Measurements from ENCODE around the gene UNC79. TPM values are rescaled to one million over a fixed set of nuclear protein-coding genes. Genes with fewer than 3 reads are reported as not detected.

UNC79 gene
- total and polyA plus RNA-seq, 9 donors: 0.04 to 1.1 (median 0.15) TPM

GRCh38 chr14:93582516-93582915 is 151.8 kb downstream of the UNC79 start:
- WGBS, 3 donors: 84 to 85% (median 85%) methylated on average over 10 of the region's 10 CpGs
- H3K36me3 ChIP-seq: no peaks in the 10 kb centered on the region
- TF ChIP-seq CTCF (IDR thresholded peaks at IDR 0.05) (no peak), POLR2A (IDR thresholded peaks at IDR 0.05) (no peak), EP300 (IDR thresholded peaks at IDR 0.05) (no peak)
- no peaks in the 10 kb centered on the region for H3K9me3 ChIP-seq
- no peak overlapping the region for H3K27ac ChIP-seq
- intact Hi-C loops (cut with DNase I): no loop called here
- H3K4me1 ChIP-seq (ENCODE audit: insufficient read depth): no peaks in the 10 kb centered on the region
- no peaks in the 10 kb centered on the region for H3K27me3 ChIP-seq
- H3K4me3 ChIP-seq: no peak overlapping the region
- DNase-seq: no peak

- no peak overlapping the region for H3K27ac ChIP-seq
- no peaks in the 10 kb centered on the region for H3K36me3 ChIP-seq
- H3K4me1 ChIP-seq (ENCODE audit: insufficient read depth): no peaks in the 10 kb centered on the region
- H3K4me3 ChIP-seq: no peak overlapping the region
- WGBS, 3 donors: 66 to 67% (median 66%) methylated on average over 3 of the region's 3 CpGs
- TF ChIP-seq POLR2A (IDR thresholded peaks at IDR 0.05) (no peak), CTCF (IDR thresholded peaks at IDR 0.05) (no peak), EP300 (IDR thresholded peaks at IDR 0.05) (no peak)
- intact Hi-C loops (cut with DNase I): no loop called here
- DNase-seq: no peak
- H3K27me3 ChIP-seq: no peaks in the 10 kb centered on the region
- no peaks in the 10 kb centered on the region for H3K9me3 ChIP-seq
These were observed 156.6 kb downstream of the UNC79 start for GRCh38 chr14:93587330-93587729.

- Histone ChIP-seq H3K27me3 (no peaks in the 10 kb centered on the region), H3K4me1 (ENCODE audit: insufficient read depth) (no peaks in the 10 kb centered on the region), H3K4me3 (no peak overlapping the region), H3K9me3 (no peaks in the 10 kb centered on the region), H3K27ac (no peak overlapping the region), H3K36me3 (no peaks in the 10 kb centered on the region)
- TF ChIP-seq POLR2A (IDR thresholded peaks at IDR 0.05) (no peak), EP300 (IDR thresholded peaks at IDR 0.05) (no peak), CTCF (IDR thresholded peaks at IDR 0.05) (no peak)
- DNase-seq: no peak
- WGBS, 3 donors: 83 to 84% (median 83%) methylated on average over 10 of the region's 10 CpGs
- intact Hi-C loops (cut with DNase I): no loop called here
These were observed 160.8 kb downstream of the UNC79 start for GRCh38 chr14:93591506-93591905.

GRCh38 chr14:93592786-93593185 is 162.0 kb downstream of the UNC79 start:
- no peak for DNase-seq
- 38 to 43% (median 40%) methylated on average over 3 of the region's 3 CpGs for WGBS, 3 donors
- TF ChIP-seq CTCF (IDR thresholded peaks at IDR 0.05): no peak
- TF ChIP-seq EP300 (IDR thresholded peaks at IDR 0.05): no peak
- no peak for TF ChIP-seq POLR2A (IDR thresholded peaks at IDR 0.05)
- Histone ChIP-seq H3K36me3 (no peaks in the 10 kb centered on the region), H3K27ac (no peak overlapping the region), H3K27me3 (no peaks in the 10 kb centered on the region), H3K4me1 (ENCODE audit: insufficient read depth) (no peaks in the 10 kb centered on the region), H3K4me3 (no peak overlapping the region), H3K9me3 (no peaks in the 10 kb centered on the region)
- intact Hi-C loops (cut with DNase I): no loop called here

GRCh38 chr14:93606091-93606490 is 175.4 kb downstream of the UNC79 start:
- no peaks in the 10 kb centered on the region for H3K4me1 ChIP-seq (ENCODE audit: insufficient read depth)
- no peak overlapping the region for H3K27ac ChIP-seq
- no peaks in the 10 kb centered on the region for H3K36me3 ChIP-seq
- intact Hi-C loops (cut with DNase I): no loop called here
- H3K9me3 ChIP-seq: no peaks in the 10 kb centered on the region
- H3K4me3 ChIP-seq: no peak overlapping the region
- no peak for DNase-seq
- no peaks in the 10 kb centered on the region for H3K27me3 ChIP-seq
- TF ChIP-seq CTCF (IDR thresholded peaks at IDR 0.05): no peak
- no peak for TF ChIP-seq EP300 (IDR thresholded peaks at IDR 0.05)
- TF ChIP-seq POLR2A (IDR thresholded peaks at IDR 0.05): no peak

Measured in ovary (tissue), 9 donors.